ENCODE measurements around the gene UNC13D. TPM values are rescaled to one million over a fixed set of nuclear protein-coding genes. Genes with fewer than 3 reads are reported as not detected.
"Not testable (repeated sequence)": the region's sequence is repeated elsewhere in the genome, so short reads cannot be mapped to it uniquely, and the experiment has no call there.

UNC13D gene
- total RNA-seq, 1 experiment from 2014 or later = 9.0 TPM

DNA sequence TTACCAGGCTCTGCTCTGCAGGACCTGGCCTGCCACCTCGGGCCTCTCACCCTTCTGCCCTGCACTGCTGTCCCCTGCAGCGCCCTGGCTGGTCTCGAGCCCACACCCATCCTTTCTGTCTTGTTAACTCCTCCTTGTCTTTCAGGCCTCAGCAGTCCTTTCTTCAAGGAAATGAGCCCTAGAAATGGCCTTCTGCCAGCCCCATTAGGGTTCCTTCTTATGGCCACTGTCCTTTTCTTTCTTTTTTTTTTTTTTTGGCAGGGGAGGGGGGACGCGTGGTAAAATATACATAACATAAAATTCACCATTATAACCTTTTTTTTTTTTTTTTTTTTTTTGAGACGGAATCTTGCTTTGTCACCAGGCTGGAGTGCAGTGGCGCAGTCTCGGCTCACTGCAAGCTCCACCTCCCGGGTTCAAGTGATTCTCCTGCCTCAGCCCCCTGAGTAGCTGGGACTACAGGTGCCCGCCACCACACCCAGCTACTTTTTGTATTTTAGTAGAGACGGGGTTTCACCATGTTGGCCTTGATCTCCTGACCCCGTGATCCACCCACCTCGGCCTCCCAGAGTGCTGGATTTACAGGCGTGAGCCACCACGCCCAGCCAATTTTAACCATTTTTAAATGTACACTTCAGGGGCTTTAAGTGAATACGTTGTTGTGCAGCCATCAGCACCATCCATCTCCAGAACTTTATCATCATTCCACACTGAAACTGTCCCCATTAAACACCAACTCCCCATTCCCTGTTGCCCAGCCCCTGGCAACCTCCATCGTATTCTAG lies 21.4 kb upstream of the UNC13D start:
- ChIA-PET CTCF (interaction anchor here (0.7 to 1.1 kb wide), 3 partner anchors 10 to 233 kb away, joined by 3 to 7 read pairs (median 7); partner anchors contain the start of genes TRIM47 and WBP2), POLR2A (interaction anchor here (0.6 kb wide), 1 partner anchor 100 kb away, joined by 4 read pairs; no protein-coding TSS in a partner anchor)
- BruUV-seq (replicated peaks); H3K9me3 Mint-ChIP-seq (ENCODE audit: unreplicated experiment); H3K4me1 Mint-ChIP-seq (ENCODE audit: low read depth, unreplicated experiment); H3K27me3 Mint-ChIP-seq (ENCODE audit: insufficient read depth, unreplicated experiment); H3K36me3 Mint-ChIP-seq (ENCODE audit: insufficient read depth, unreplicated experiment); H3K27me3 ChIP-seq (replicated peaks; ENCODE audit: control insufficient read depth, insufficient read depth, low read length); H3K36me3 ChIP-seq (ENCODE audit: control insufficient read depth, insufficient read depth, low read length); H3K4me3 ChIP-seq (ENCODE audit: low read depth, low read length); H3K9me3 ChIP-seq; H3K4me3 Mint-ChIP-seq (ENCODE audit: unreplicated experiment); H3K27ac Mint-ChIP-seq (ENCODE audit: unreplicated experiment); H3K4me1 ChIP-seq; intact Hi-C loops (cut with micrococcal nuclease; ENCODE audit: unreplicated experiment); DNase-seq: not testable (repeated sequence)

DNA sequence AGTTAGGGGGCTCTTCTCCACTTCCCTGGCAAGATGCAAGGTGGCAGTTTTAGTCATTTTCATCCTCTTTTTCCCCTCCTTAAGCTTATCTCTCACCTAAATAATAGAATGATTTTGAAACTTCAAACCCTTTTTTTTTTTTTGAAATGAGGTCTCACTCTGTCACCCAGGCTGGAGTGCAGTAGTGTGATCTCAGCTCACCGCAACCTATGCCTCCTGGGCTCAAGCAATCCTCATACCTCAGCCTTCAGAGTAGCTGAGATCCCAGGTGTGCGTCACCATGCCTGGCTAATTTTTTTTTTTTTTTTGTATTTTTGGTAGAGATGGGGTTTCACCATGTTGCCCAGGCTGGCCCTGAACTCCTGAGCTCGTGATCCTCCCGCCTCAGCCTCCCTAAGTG lies 20.7 kb upstream of the UNC13D start:
- H3K4me1 ChIP-seq; H3K36me3 ChIP-seq (ENCODE audit: control insufficient read depth, insufficient read depth, low read length); H3K4me3 ChIP-seq (ENCODE audit: low read depth, low read length); DNase-seq; H3K4me3 Mint-ChIP-seq (ENCODE audit: unreplicated experiment); H3K9me3 Mint-ChIP-seq (ENCODE audit: unreplicated experiment); intact Hi-C loops (cut with micrococcal nuclease; ENCODE audit: unreplicated experiment); H3K27me3 Mint-ChIP-seq (ENCODE audit: insufficient read depth, unreplicated experiment); H3K27ac Mint-ChIP-seq (ENCODE audit: unreplicated experiment); H3K9me3 ChIP-seq; H3K36me3 Mint-ChIP-seq (ENCODE audit: insufficient read depth, unreplicated experiment); H3K27me3 ChIP-seq (replicated peaks; ENCODE audit: control insufficient read depth, insufficient read depth, low read length); H3K4me1 Mint-ChIP-seq (ENCODE audit: low read depth, unreplicated experiment); BruUV-seq (replicated peaks): not testable (repeated sequence)
- ChIA-PET POLR2A (interaction anchor here (0.6 kb wide), 1 partner anchor 99 kb away, joined by 4 read pairs; no protein-coding TSS in a partner anchor), CTCF (interaction anchor here (0.7 to 1.1 kb wide), 4 partner anchors 10 to 232 kb away, joined by 3 to 7 read pairs (median 6); partner anchors contain the start of genes TRIM47 and WBP2)

DNA sequence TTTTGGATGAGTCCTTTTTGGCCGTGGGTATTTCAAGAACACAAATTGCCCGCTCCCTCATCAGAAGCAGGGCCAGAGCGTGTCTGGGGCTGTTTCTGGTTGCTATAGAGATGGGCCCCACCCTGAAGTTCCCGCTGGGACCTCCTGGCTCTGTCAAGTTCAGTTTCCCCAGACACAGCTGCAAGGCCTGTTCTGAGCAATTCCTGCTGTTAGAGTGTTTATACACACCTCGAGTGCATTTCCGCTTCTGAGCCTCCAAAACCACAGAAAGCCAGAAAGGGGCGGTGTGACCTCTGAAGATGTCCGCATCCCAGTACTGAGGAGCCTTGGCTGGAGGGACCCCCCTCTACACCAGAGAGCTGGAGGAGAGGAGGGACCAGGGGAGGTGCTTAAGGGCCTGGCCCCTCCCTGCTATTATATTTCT lies 20.3 kb upstream of the UNC13D start:
- Mint-ChIP-seq H3K4me1 (ENCODE audit: low read depth, unreplicated experiment) (no peaks in the 10 kb centered on the region), H3K4me3 (ENCODE audit: unreplicated experiment) (no peak overlapping the region), H3K36me3 (ENCODE audit: insufficient read depth, unreplicated experiment) (no peaks in the 10 kb centered on the region), H3K9me3 (ENCODE audit: unreplicated experiment) (no peaks in the 10 kb centered on the region), H3K27me3 (ENCODE audit: insufficient read depth, unreplicated experiment) (no peaks in the 10 kb centered on the region), H3K27ac (ENCODE audit: unreplicated experiment) (no peak overlapping the region)
- POLR2A ChIA-PET = no interaction called here
- Histone ChIP-seq H3K9me3 (no peaks in the 10 kb centered on the region), H3K27me3 (replicated peaks; ENCODE audit: control insufficient read depth, insufficient read depth, low read length) (no peaks in the 10 kb centered on the region), H3K36me3 (ENCODE audit: control insufficient read depth, insufficient read depth, low read length) (no peaks in the 10 kb centered on the region), H3K4me3 (ENCODE audit: low read depth, low read length) (no peak overlapping the region), H3K4me1 (no peaks in the 10 kb centered on the region)
- intact Hi-C loops (cut with micrococcal nuclease; ENCODE audit: unreplicated experiment) = no loop called here
- DNase-seq = no peak
- no TSS peak for BruUV-seq (replicated peaks)
- TF ChIP-seq, protein P1, sequence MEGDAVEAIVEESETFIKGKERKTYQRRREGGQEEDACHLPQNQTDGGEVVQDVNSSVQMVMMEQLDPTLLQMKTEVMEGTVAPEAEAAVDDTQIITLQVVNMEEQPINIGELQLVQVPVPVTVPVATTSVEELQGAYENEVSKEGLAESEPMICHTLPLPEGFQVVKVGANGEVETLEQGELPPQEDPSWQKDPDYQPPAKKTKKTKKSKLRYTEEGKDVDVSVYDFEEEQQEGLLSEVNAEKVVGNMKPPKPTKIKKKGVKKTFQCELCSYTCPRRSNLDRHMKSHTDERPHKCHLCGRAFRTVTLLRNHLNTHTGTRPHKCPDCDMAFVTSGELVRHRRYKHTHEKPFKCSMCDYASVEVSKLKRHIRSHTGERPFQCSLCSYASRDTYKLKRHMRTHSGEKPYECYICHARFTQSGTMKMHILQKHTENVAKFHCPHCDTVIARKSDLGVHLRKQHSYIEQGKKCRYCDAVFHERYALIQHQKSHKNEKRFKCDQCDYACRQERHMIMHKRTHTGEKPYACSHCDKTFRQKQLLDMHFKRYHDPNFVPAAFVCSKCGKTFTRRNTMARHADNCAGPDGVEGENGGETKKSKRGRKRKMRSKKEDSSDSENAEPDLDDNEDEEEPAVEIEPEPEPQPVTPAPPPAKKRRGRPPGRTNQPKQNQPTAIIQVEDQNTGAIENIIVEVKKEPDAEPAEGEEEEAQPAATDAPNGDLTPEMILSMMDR (IDR thresholded peaks at IDR 0.05; ENCODE audit: insufficient read depth in 1 of 2, low read depth in 1 of 2, low read length in 1 of 2, severe bottlenecking in 1 of 2, unreplicated experiment in 1 of 2) = no peak
- CTCF ChIA-PET = interaction anchor here (0.7 to 1.1 kb wide), 3 partner anchors 9 to 19 kb away, joined by 4 to 7 read pairs (median 7); partner anchors contain the start of genes TRIM47 and WBP2

DNA sequence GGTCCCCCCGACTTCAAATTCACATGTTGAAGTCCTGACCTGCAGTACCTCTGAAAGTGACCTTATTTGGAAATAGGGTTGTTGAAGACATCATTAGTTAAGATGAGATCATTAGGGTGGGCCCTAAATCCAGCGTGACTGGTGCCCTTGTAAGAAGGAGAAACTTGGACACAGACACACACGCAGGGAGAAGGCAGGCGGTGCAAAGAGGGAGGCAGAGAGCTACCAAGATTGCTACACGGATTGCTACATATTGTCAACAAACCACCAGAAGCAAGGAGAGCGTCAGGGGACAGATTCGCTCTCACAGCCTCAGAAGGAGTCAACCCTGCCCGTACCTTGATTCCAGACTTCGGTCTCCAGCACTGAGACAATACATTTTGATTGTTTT lies 17.7 kb upstream of the UNC13D start:
- Histone ChIP-seq H3K4me3 (ENCODE audit: low read depth, low read length) (no peak overlapping the region), H3K9me3 (no peaks in the 10 kb centered on the region), H3K36me3 (ENCODE audit: control insufficient read depth, insufficient read depth, low read length) (no peaks in the 10 kb centered on the region), H3K4me1 (no peaks in the 10 kb centered on the region), H3K27me3 (replicated peaks; ENCODE audit: control insufficient read depth, insufficient read depth, low read length) (no peaks in the 10 kb centered on the region)
- CTCF ChIA-PET = interaction anchor here (0.9 to 1.3 kb wide), 4 partner anchors 16 to 97 kb away, joined by 3 to 5 read pairs (median 4); partner anchors contain the start of genes GALK1 and TRIM65
- DNase-seq = no peak
- H3K4me1 Mint-ChIP-seq (ENCODE audit: low read depth, unreplicated experiment) = no peaks in the 10 kb centered on the region
- POLR2A ChIA-PET = no interaction called here
- intact Hi-C loops (cut with micrococcal nuclease; ENCODE audit: unreplicated experiment) = no loop called here
- no TSS peak for BruUV-seq (replicated peaks)
- H3K4me3 Mint-ChIP-seq (ENCODE audit: unreplicated experiment) = no peak overlapping the region
- no peak overlapping the region for H3K27ac Mint-ChIP-seq (ENCODE audit: unreplicated experiment)
- H3K27me3 Mint-ChIP-seq (ENCODE audit: insufficient read depth, unreplicated experiment) = no peaks in the 10 kb centered on the region
- H3K9me3 Mint-ChIP-seq (ENCODE audit: unreplicated experiment) = no peaks in the 10 kb centered on the region
- TF ChIP-seq, protein P1 (IDR thresholded peaks at IDR 0.05; ENCODE audit: insufficient read depth in 1 of 2, low read depth in 1 of 2, low read length in 1 of 2, severe bottlenecking in 1 of 2, unreplicated experiment in 1 of 2) = no peak
- H3K36me3 Mint-ChIP-seq (ENCODE audit: insufficient read depth, unreplicated experiment) = no peaks in the 10 kb centered on the region

DNA sequence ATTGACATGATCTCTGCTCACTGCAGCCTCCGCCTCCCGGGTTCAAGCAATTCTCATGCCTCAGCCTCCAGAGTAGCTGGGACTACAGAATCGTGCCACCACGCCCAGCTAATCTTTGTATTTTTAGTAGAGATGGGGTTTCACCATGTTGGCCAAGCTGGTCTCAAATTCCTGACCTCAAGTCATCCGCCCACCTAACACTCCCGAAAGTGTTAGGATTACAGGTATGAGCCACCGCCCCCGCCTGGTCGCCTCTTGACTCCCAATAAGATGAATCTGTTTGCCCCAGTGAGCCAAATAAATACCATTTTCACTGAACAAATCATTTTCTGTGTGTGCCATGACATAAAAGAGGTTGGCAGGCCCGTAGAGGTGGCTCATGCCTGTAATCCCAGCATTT lies 15.2 kb upstream of the UNC13D start:
- H3K4me1 Mint-ChIP-seq (ENCODE audit: low read depth, unreplicated experiment); H3K27me3 ChIP-seq (replicated peaks; ENCODE audit: control insufficient read depth, insufficient read depth, low read length); H3K27me3 Mint-ChIP-seq (ENCODE audit: insufficient read depth, unreplicated experiment); BruUV-seq (replicated peaks); intact Hi-C loops (cut with micrococcal nuclease; ENCODE audit: unreplicated experiment); H3K4me3 Mint-ChIP-seq (ENCODE audit: unreplicated experiment); H3K36me3 ChIP-seq (ENCODE audit: control insufficient read depth, insufficient read depth, low read length); H3K4me1 ChIP-seq; H3K9me3 Mint-ChIP-seq (ENCODE audit: unreplicated experiment); H3K36me3 Mint-ChIP-seq (ENCODE audit: insufficient read depth, unreplicated experiment); DNase-seq; H3K27ac Mint-ChIP-seq (ENCODE audit: unreplicated experiment); H3K9me3 ChIP-seq; POLR2A ChIA-PET; H3K4me3 ChIP-seq (ENCODE audit: low read depth, low read length): not testable (repeated sequence)
- CTCF ChIA-PET = interaction anchor here (1.4 kb wide), 1 partner anchor 11 kb away, joined by 4 read pairs; no protein-coding TSS in a partner anchor
